Kidney (tissue), 14 donors: ENCODE measurements around the gene TULP4. TPM values are rescaled to one million over a fixed set of nuclear protein-coding genes. Genes with fewer than 3 reads are reported as not detected.

Source experiments
- DNase-seq, 5 donors: peaks; one replicate each; pipeline ENCODE4 v3.0.0-alpha.2; 2013 to 2020
- FAIRE-seq: peaks from 2 replicates; lab custom pipeline; 2012; peaks lifted over from hg19 to GRCh38; lab: Jason Lieb, UNC
- H3K27ac ChIP-seq, 2 donors: one replicate each; pipeline ENCODE4 v1.7.0; 2013; ENCODE audit warnings: low read depth in 2 of 2, low read length in 2 of 2, inconsistent platforms in 1 of 2
- H3K27me3 ChIP-seq: one replicate; pipeline ENCODE4 v1.7.1; 2013; ENCODE audit warnings: low read length, inconsistent platforms; ENCODE audit not compliant: control insufficient read depth, insufficient read depth
- H3K36me3 ChIP-seq, 3 donors: one replicate each; pipeline versions ENCODE4 v1.7.0 to v1.7.1; 2013; ENCODE audit warnings: low read length in 3 of 3, control low read depth in 1 of 3, inconsistent platforms in 1 of 3; ENCODE audit not compliant: insufficient read depth in 3 of 3, control insufficient read depth in 2 of 3
- H3K4me1 ChIP-seq, 3 donors: one replicate each; pipeline versions ENCODE4 v1.7.0 to v1.7.1; 2013; ENCODE audit warnings: low read length in 3 of 3, inconsistent platforms in 1 of 3, low read depth in 1 of 3; ENCODE audit not compliant: control insufficient read depth in 2 of 3, insufficient read depth in 2 of 3
- H3K4me3 ChIP-seq, 3 donors: one replicate each; pipeline versions ENCODE4 v1.7.0 to v1.8.1; 2013; ENCODE audit warnings: low read length in 3 of 3, control low read depth in 1 of 3, inconsistent platforms in 1 of 3
- H3K9ac ChIP-seq, 3 donors: one replicate each; pipeline versions ENCODE4 v1.7.0 to v1.7.1; 2013; ENCODE audit warnings: low read length in 3 of 3, control low read depth in 1 of 3, inconsistent platforms in 1 of 3
- H3K9me3 ChIP-seq, 3 donors: one replicate each; pipeline versions ENCODE4 v1.7.0 to v1.7.1; 2013; ENCODE audit warnings: low read length in 3 of 3, control low read depth in 1 of 3, inconsistent platforms in 1 of 3; ENCODE audit not compliant: control insufficient read depth in 2 of 3, insufficient read depth in 1 of 3
- intact Hi-C: fragments of 100-400 bp; cut with DNase I; formaldehyde crosslinking; loops from one replicate; pipeline ENCODE4 v1.11.1; 2022
- polyA plus RNA-seq: library from polyadenylated mRNA; stranded (reverse); fragments of 350-450 nt; fragmentation: Illumina TruSeq; extraction: RNeasy Lipid Tissue Mini Kit (QIAGEN cat#74804); gene quantifications from one replicate; pipeline ENCODE4 v1.2.3, GENCODE V29; 2014; ENCODE audit warnings: low read depth, low replicate concordance; ENCODE audit not compliant: insufficient read depth
- total RNA-seq: library from RNA; stranded (reverse); fragmentation: NEBNext Ultra II Directional; extraction: Animal tissue kit (Norgen Biotek cat#: 25700); gene quantifications from one replicate; pipeline ENCODE4 v1.2.1, GENCODE V29; 2021
- TF ChIP-seq, protein P1 (sequence below): IDR thresholded peaks from 3 replicates; pipeline ENCODE4 v1.5.1; 2012; ENCODE audit warnings: mild to moderate bottlenecking, moderate library complexity, borderline replicate concordance; ENCODE audit not compliant: insufficient read depth; ENCODE audit errors: extremely low read depth
- donor health status: control.
- donor health status: control.
- donor health status: control.
- donor health status: control.
- donor health status: control.
- donor health status: DM: yes; HTN: yes; CAD: no.
- donor health status: Normal renal cell carcinoma (clear cell type).

Gene TULP4
- total and polyA plus RNA-seq, 2 donors from 2014 or later, result 3.3 to 114 TPM

DNA sequence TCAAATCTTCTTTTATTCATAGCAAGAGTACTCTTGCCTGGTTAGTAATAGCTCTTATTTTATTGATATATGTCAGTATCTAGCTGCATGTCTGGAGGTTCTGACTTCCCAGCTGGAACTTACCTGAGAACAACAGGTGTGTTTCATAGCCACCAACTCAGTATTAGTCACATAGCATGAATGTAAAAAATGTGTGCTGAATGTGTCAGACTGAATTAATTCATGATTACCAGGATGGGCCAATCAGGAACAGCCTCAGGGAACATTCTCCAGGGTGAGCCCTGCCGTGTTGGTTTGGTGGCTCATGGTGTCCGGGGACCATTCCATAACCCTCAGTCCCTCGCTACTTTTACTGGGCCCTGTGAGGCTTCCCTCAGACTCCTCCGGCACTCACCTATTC, 99.7 kb downstream of the TULP4 start:
- Histone ChIP-seq H3K36me3 (peaks cover 0 to 5% (median 2%) of the 10 kb centered on the region in 3 donors), H3K4me3 (no peak overlapping the region), H3K9ac (no peak overlapping the region), H3K27ac (no peak overlapping the region), H3K27me3 (no peaks in the 10 kb centered on the region), H3K9me3 (no peaks in the 10 kb centered on the region), H3K4me1 (no peaks in the 10 kb centered on the region)
- intact Hi-C loops, result no loop called here
- DNase-seq (no peak), FAIRE-seq (no peak)
- TF ChIP-seq, protein P1, sequence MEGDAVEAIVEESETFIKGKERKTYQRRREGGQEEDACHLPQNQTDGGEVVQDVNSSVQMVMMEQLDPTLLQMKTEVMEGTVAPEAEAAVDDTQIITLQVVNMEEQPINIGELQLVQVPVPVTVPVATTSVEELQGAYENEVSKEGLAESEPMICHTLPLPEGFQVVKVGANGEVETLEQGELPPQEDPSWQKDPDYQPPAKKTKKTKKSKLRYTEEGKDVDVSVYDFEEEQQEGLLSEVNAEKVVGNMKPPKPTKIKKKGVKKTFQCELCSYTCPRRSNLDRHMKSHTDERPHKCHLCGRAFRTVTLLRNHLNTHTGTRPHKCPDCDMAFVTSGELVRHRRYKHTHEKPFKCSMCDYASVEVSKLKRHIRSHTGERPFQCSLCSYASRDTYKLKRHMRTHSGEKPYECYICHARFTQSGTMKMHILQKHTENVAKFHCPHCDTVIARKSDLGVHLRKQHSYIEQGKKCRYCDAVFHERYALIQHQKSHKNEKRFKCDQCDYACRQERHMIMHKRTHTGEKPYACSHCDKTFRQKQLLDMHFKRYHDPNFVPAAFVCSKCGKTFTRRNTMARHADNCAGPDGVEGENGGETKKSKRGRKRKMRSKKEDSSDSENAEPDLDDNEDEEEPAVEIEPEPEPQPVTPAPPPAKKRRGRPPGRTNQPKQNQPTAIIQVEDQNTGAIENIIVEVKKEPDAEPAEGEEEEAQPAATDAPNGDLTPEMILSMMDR, result no peak

DNA sequence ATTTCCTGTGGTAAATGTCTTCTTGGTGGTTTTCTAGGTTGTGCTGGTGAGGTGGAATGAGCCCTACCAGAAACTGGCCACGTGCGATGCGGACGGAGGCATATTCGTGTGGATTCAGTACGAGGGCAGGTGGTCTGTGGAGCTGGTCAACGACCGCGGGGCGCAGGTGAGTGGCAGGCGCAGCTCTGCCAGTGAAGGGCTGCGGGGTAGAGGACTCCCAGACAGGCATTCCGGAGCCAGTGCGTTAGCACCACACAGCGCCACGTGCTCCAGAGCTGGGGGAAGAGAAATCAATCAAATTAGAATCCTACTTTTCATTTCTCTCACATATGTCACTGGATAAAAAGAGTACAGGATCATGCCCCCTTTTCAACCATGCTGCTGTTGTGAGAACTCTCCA, 100.8 kb downstream of the TULP4 start:
- DNase-seq (no peak), FAIRE-seq (no peak)
- TF ChIP-seq, protein P1, result no peak
- Histone ChIP-seq H3K36me3 (peaks cover 0 to 5% (median 2%) of the 10 kb centered on the region in 3 donors), H3K4me1 (no peaks in the 10 kb centered on the region), H3K27me3 (no peaks in the 10 kb centered on the region), H3K9me3 (no peaks in the 10 kb centered on the region), H3K27ac (no peak overlapping the region), H3K9ac (no peak overlapping the region), H3K4me3 (no peak overlapping the region)
- intact Hi-C loops, result no loop called here

DNA sequence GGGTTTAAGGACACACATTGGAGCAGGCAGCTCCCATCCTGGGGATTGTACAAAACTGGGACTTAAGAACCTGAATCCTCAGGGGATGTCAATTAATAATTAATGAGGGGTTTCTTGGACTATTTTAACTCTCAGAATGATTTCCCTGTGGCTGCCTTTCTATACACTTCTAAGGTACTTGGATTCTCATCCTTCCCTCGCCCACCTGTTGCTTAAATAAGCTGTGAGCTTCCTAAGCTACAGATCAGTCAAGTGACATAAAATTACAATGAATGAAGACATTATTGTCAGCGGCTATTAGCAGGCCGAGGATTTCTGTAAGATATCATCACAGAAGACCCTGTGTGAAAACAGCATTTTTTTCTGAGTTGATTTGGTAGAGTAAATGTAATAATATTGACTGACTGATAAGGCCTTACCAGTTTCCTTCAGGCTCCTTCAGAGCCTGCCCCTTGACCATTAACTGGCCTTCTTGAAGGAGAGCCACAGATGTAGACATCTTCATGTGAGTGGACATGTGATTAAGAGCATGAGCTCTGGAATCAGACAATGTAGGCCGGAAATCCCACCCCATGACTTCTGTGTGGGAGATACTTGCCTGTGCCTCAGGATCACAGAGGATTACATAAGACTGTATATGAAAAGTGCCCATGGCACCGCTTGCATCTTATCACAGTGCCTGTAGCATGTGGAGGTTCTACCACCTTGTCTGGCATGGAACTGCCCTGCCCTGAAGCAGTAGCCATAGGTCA, 101.7 kb downstream of the TULP4 start:
- FAIRE-seq (no peak), DNase-seq (no peak)
- TF ChIP-seq, protein P1, result no peak
- Histone ChIP-seq H3K4me1 (no peaks in the 10 kb centered on the region), H3K27ac (no peak overlapping the region), H3K4me3 (no peak overlapping the region), H3K27me3 (no peaks in the 10 kb centered on the region), H3K36me3 (peaks cover 0 to 5% (median 2%) of the 10 kb centered on the region in 3 donors), H3K9ac (no peak overlapping the region), H3K9me3 (no peaks in the 10 kb centered on the region)
- intact Hi-C loops, result no loop called here
